Dermis blood vessel endothelial cell (primary cell): ENCODE measurements around the gene LYZL4. TPM values are rescaled to one million over a fixed set of nuclear protein-coding genes. Genes with fewer than 3 reads are reported as not detected.

Source experiments
- DNase-seq: peaks from one replicate; pipeline ENCODE4 v3.0.0; 2010
- total RNA-seq: library from RNA; depleted of rRNA; stranded (reverse); fragments of >200 nt; gene quantifications from 2 replicates; pipeline ENCODE4 v1.2.3, GENCODE V29; 2014

Gene LYZL4
- total RNA-seq, 1 donor from 2014 or later: not detected

DNA sequence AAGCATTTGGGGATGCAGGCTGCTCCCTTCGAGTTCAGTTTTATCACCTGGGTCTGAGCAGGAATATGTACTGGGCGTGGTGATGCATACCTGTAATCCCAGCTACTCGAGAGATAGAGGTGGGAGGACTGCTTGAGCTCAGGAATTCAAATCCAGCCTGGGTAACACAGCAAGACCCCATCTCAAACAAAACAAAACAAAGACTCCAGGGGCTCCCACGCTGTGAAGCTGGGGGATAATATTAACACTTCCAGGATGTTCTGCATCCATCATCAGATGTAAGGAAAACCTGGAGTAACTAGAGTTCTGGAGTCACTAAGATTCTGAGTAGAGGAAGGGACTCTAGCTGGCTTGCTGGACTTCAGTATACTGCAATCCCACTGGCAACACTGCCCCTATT, 40.6 kb downstream of the LYZL4 start:
- DNase-seq: no peak

GRCh38 chr3:42369304-42369703, 41.1 kb downstream of the LYZL4 start:
- no peak for DNase-seq

- no peak for DNase-seq
Measured at GRCh38 chr3:42368861-42369260, 41.5 kb downstream of the LYZL4 start.

GRCh38 chr3:42367903-42368302, 42.5 kb downstream of the LYZL4 start:
- DNase-seq: no peak

DNA sequence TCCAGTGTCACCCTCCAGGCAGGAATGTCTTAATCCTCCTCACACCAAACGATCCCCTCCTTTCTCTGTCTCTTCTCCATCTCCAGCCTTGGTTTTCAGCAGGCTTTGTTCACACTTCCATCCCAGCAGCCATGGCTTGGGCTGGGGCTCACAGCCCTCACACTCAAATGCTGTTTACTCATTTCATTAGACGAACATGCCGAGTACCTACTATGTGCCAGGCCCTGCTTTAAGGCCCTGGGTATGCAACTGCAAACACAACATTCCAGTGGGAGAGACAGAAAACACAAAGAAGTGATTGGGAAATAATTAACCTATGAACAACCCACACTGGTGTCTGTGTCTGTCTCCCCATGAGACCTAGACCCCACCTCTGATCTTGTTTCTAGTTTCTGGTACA, 43.9 kb downstream of the LYZL4 start:
- no peak for DNase-seq

DNA sequence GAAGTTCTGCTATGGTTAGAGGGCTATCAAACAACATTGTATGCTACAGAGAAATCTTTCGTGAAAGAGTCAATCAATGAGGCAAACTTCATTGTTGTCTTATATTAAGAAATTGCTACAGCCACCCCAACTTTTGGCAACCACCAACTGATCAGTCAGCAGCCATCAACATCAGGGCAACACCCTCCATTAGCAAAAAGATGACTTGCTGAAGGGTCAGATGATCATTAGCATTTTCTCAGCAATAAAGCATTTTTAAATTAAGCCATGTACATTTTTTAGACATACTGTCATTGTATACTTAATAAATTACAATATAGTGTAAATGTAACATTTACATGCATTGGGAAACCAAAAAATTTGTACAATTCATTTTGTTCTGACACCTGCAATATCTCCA, 53.1 kb downstream of the LYZL4 start:
- DNase-seq: no peak

- DNase-seq: no peak
Measured at GRCh38 chr3:42355612-42356011, 54.8 kb downstream of the LYZL4 start.

- no peak for DNase-seq
Measured at GRCh38 chr3:42353631-42354030, 56.8 kb downstream of the LYZL4 start.

DNA sequence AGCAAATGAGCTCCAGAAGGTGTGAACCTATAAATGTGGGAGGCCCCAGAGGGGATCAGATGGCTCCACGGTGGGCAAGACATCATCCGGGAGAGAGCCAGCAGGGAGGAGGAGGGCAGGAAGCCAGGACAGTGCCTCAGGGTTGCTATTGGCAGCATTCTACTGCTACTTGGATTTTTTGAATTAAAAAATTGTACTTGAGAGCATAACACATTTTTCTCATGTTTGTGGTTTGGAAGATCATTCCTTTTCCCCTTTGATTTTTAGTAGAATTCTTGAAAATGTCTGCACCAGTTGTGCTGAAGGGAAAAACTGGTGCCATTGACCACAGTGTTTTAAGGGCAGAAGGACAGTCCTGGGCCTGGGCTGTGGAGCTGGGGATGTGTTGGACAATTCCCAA, 59.2 kb downstream of the LYZL4 start:
- DNase-seq: no peak

DNA sequence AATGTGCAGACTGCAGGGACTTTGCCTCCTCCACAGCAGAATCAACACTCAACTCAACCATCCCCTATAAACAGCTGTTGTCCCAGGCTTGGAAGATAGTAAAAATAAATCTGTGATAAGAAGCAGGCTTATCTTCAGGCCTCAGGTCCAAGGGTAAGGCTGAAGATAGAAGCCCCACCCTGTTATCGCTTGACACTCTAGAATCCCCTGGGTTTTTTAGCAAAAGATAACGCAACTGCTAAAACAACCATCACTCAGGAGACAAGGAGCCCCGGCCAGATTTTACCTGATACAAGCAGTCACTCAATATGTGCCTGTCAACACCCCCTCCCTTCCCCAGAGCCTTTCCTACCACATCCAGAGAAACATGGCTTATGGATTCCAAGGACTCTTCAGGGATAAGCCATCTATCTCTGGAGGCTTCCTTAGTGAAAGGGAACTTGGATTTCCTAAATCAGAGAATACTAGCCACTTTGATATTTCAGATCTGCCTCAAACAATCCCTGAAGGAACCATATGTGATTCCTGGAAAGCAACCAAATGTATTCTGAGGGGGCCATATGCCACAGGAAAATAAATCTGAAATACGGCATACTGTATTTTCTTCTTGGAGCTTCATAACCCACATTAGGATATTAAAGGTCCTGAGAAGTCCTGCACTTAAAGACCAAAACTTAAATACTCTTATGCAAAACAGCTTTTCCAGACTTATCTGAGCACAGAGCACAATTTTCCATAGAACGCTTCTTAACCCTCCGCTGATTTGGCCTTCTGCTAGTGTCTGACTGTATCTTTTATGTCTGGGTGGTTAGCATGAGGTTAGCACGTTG, 60.4 kb downstream of the LYZL4 start:
- no peak for DNase-seq

DNA sequence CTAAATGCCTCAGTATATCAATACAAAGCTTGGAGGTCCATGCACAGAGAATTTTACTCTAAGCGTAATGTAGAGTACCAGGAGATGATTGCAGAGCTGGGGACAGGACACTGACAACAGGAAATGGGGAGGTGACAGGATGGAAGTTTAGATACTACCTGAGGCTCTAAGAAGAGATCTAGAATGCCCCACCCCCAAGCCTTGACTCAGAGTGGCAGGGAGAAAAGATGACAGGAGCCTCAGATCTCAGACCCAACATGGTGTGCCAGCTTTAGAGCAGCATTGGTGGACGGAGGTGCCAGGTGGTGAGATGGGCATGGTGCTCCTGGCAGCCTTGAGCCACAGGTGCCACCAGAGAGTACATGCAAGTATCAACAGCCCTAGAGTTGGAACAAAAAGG, 62.5 kb downstream of the LYZL4 start:
- DNase-seq: no peak

Other genes starting within 250 kb of the LYZL4 start
- gene CCK, start 144.4 kb downstream of the LYZL4 start, total RNA-seq: not detected in 2 replicates
- 0.23 and 0.85 TPM in 2 replicates for gene VIPR1, start 92.0 kb upstream of the LYZL4 start, total RNA-seq
- 104 and 114 TPM in 2 replicates for gene SEC22C, start 171.4 kb upstream of the LYZL4 start, total RNA-seq
- gene SS18L2, start 180.2 kb upstream of the LYZL4 start, total RNA-seq: 23.4 and 46.5 TPM in 2 replicates
- gene NKTR, start 190.1 kb upstream of the LYZL4 start, total RNA-seq: 61.7 and 133 TPM in 2 replicates
- 13.9 and 19.6 TPM in 2 replicates for gene ZBTB47, start 243.1 kb upstream of the LYZL4 start, total RNA-seq